HuH-7 (cell line): ENCODE data around the gene LIFR.

Experiments used
- DNase-seq: peaks from one replicate; pipeline ENCODE4 v3.0.0; 2011; ENCODE audit warnings: low spot score

The LIFR gene

GRCh38 chr5:38509185-38509584 lies 47.3 kb downstream of the LIFR start:
- no peak for DNase-seq

GRCh38 chr5:38506302-38506701 lies 50.1 kb downstream of the LIFR start:
- no peak for DNase-seq

GRCh38 chr5:38500573-38501260 lies 55.7 kb downstream of the LIFR start:
- no peak for DNase-seq

- peak; percentile 21 for DNase-seq
These were observed 58.5 kb downstream of the LIFR start for GRCh38 chr5:38497946-38498345.

- no peak for DNase-seq
These were observed 61.7 kb downstream of the LIFR start for GRCh38 chr5:38494763-38495162.

GRCh38 chr5:38494175-38494574 lies 62.3 kb downstream of the LIFR start:
- no peak for DNase-seq

GRCh38 chr5:38483805-38484398 lies 72.5 kb downstream of the LIFR start:
- no peak for DNase-seq

GRCh38 chr5:38479315-38479904 lies 77.0 kb downstream of the LIFR start:
- DNase-seq: peak; percentile 60

- DNase-seq: no peak
These were observed 77.6 kb downstream of the LIFR start for GRCh38 chr5:38478878-38479277.

GRCh38 chr5:38478166-38478565 lies 78.3 kb downstream of the LIFR start:
- no peak for DNase-seq

GRCh38 chr5:38473008-38473407 lies 83.4 kb downstream of the LIFR start:
- DNase-seq: no peak

GRCh38 chr5:38472541-38472940 lies 83.9 kb downstream of the LIFR start:
- DNase-seq: no peak

GRCh38 chr5:38471709-38472108 lies 84.7 kb downstream of the LIFR start:
- DNase-seq: no peak

- DNase-seq: no peak
These were observed 86.7 kb downstream of the LIFR start for GRCh38 chr5:38469707-38470267.

- DNase-seq: no peak
These were observed 87.3 kb downstream of the LIFR start for GRCh38 chr5:38468978-38469706.

GRCh38 chr5:38468202-38468673 lies 88.2 kb downstream of the LIFR start:
- DNase-seq: no peak

- no peak for DNase-seq
These were observed 88.9 kb downstream of the LIFR start for GRCh38 chr5:38467353-38468040.

GRCh38 chr5:38466424-38467189 lies 89.8 kb downstream of the LIFR start:
- no peak for DNase-seq

- no peak for DNase-seq
These were observed 90.6 kb downstream of the LIFR start for GRCh38 chr5:38465702-38466423.

GRCh38 chr5:38465061-38465460 lies 91.4 kb downstream of the LIFR start:
- DNase-seq: no peak
